K562 (cell line): ENCODE results near the gene NCOA1. TPM values are rescaled to one million over a fixed set of nuclear protein-coding genes. Genes with fewer than 3 reads are reported as not detected.

Experiments used
- ADNP ChIP-seq: fragments of 200-800 bp; sonication (Bioruptor generic); IDR thresholded peaks from 2 replicates; pipeline ENCODE4 v1.6.1; 2016; ENCODE audit warnings: missing genetic modification characterization, missing compliant biosample characterization
- ARID2 ChIP-seq: fragments of 450-650 bp; IDR thresholded peaks from 2 replicates; pipeline ENCODE4 v1.6.1; 2017; ENCODE audit warnings: antibody characterized with exemption, mild to moderate bottlenecking
- CHD2 ChIP-seq: IDR thresholded peaks from 2 replicates; pipeline ENCODE4 v1.6.1; 2011; ENCODE audit warnings: low read depth, low read length
- ESRRA ChIP-seq: fragments of 450-650 bp; IDR thresholded peaks from 2 replicates; pipeline ENCODE4 v1.6.1; 2014; ENCODE audit warnings: low read depth, mild to moderate bottlenecking, moderate library complexity, borderline replicate concordance
- HDAC8 ChIP-seq: fragments of 450-650 bp; IDR thresholded peaks from 2 replicates; pipeline ENCODE4 v1.6.1; 2016; ENCODE audit warnings: mild to moderate bottlenecking, missing genetic modification characterization, moderate library complexity, missing compliant biosample characterization
- HMGN3 ChIP-seq: IDR thresholded peaks from 2 replicates; pipeline ENCODE4 v1.6.1; 2011; ENCODE audit warnings: borderline replicate concordance, low read depth, mild to moderate bottlenecking, mixed read lengths, low read length; ENCODE audit not compliant: insufficient read length; ENCODE audit errors: extremely low read depth
- KDM5B ChIP-seq: fragments of 200-600 bp; sonication (generic); IDR thresholded peaks from 2 replicates; pipeline ENCODE4 v1.6.1; 2012; ENCODE audit warnings: low read depth, mild to moderate bottlenecking, moderate library complexity, low read length, control low read depth, inconsistent platforms; ENCODE audit not compliant: insufficient replicate concordance
- MYC ChIP-seq, 2 experiments: fragments of 250-450 bp in 1 of 2; sonication (Bioruptor Pico) in 1 of 2; IDR thresholded peaks; 2 replicates each; pipeline versions ENCODE4 v1.5.1 to v1.6.1; 2012 to 2021; ENCODE audit warnings: low read depth in 2 of 2, borderline replicate concordance in 1 of 2, improper control_type of control experiment in 1 of 2, low read length in 1 of 2, mild to moderate bottlenecking in 1 of 2, moderate library complexity in 1 of 2
- POLR2H ChIP-seq: IDR thresholded peaks from 2 replicates; pipeline ENCODE4 v1.6.1; 2016; ENCODE audit warnings: missing genetic modification characterization, low read depth, mild to moderate bottlenecking, control low read depth, missing compliant biosample characterization, moderate library complexity
- POU5F1 ChIP-seq: fragments of 150-350 bp; IDR thresholded peaks from 2 replicates; pipeline ENCODE4 v1.6.1; 2014; ENCODE audit warnings: borderline replicate concordance, low read length, low read depth, mild to moderate bottlenecking; ENCODE audit not compliant: partially characterized antibody
- TOE1 ChIP-seq, 2 experiments: fragments of 450-650 bp in 1 of 2; sonication (generic) in 1 of 2; formaldehyde crosslinking in 1 of 2; IDR thresholded peaks; 2 replicates each; pipeline versions ENCODE4 v1.7.1 to v1.8.0; 2016 to 2022; ENCODE audit warnings: borderline replicate concordance in 2 of 2, mild to moderate bottlenecking in 2 of 2, antibody characterized with exemption in 1 of 2, inconsistent platforms in 1 of 2, low read depth in 1 of 2, missing genetic modification reagents in 1 of 2, moderate library complexity in 1 of 2
- XRCC3 ChIP-seq: fragments of 450-650 bp; IDR thresholded peaks from 2 replicates; pipeline ENCODE4 v1.6.1; 2017; ENCODE audit warnings: mild to moderate bottlenecking, moderate library complexity
- ZNF551 ChIP-seq: fragments of 250-450 bp; sonication (Bioruptor Pico); IDR thresholded peaks from 2 replicates; pipeline ENCODE4 v1.5.0; 2021; ENCODE audit warnings: mild to moderate bottlenecking, moderate library complexity
- ZNF583 ChIP-seq: fragments of 250-450 bp; sonication (Bioruptor Pico); IDR thresholded peaks from 2 replicates; pipeline ENCODE4 v1.4.0; 2020
- polyA plus RNA-seq, 8 experiments: library from polyadenylated mRNA; depleted of rRNA in 4 of 8; stranded (reverse) in 5 of 8; unstranded in 3 of 8; fragments of >200 nt; fragmentation: Nextera tagmentation in 2 of 8; fragmentation: Illumina TruSeq in 1 of 8; extraction: Ambion mirVana in 2 of 8; extraction: Trizol in 1 of 8; gene quantifications; 2 replicates each; pipeline versions ENCODE4 v1.2.1 to v1.2.3, GENCODE V29; 2011 to 2014; ENCODE audit warnings: inconsistent platforms in 1 of 8, missing spikeins in 1 of 8
- total RNA-seq, 7 experiments: library from RNA; depleted of rRNA in 6 of 7; stranded (reverse); fragments of >200 nt in 6 of 7; fragmentation: Illumina TruSeq in 2 of 7; extraction: Trizol in 2 of 7; gene quantifications; 2 replicates each; pipeline versions ENCODE4 v1.2.1 to v1.2.3, GENCODE V29; 2011 to 2021; ENCODE audit warnings: low replicate concordance in 1 of 7
- TF ChIP-seq, protein P1 (sequence below): IDR thresholded peaks from 2 replicates; pipeline ENCODE4 v1.6.1; 2016; ENCODE audit warnings: missing genetic modification characterization, missing compliant biosample characterization
- TF ChIP-seq, protein P2 (sequence below): fragments of 450-650 bp; formaldehyde crosslinking; IDR thresholded peaks from 2 replicates; pipeline ENCODE4 v1.4.0; 2020; ENCODE audit warnings: mild to moderate bottlenecking, moderate library complexity
- TF ChIP-seq, protein P3 (sequence below): fragments of 450-650 bp; IDR thresholded peaks from 2 replicates; pipeline ENCODE4 v1.6.1; 2018; ENCODE audit warnings: mild to moderate bottlenecking, low read depth; ENCODE audit not compliant: partially characterized antibody
- TF ChIP-seq, protein P4 (sequence below), 3 experiments: IDR thresholded peaks in 2 of 3; conservative IDR thresholded peaks in 1 of 3; 2 replicates each; pipeline ENCODE4 v1.5.1; 2011 to 2012; ENCODE audit warnings: low read length in 3 of 3, mild to moderate bottlenecking in 3 of 3, control low read depth in 2 of 3, improper control_type of control experiment in 1 of 3, inconsistent platforms in 1 of 3, low read depth in 1 of 3, mixed read lengths in 1 of 3, moderate library complexity in 1 of 3; ENCODE audit not compliant: insufficient read depth in 2 of 3

The NCOA1 gene
- total and polyA plus RNA-seq, 9 of the 15 experiments (the other 6 are each of a cell fraction or from before 2014, with no cell fraction given), result 4.9 to 25.7 (median 17.0) TPM

DNA sequence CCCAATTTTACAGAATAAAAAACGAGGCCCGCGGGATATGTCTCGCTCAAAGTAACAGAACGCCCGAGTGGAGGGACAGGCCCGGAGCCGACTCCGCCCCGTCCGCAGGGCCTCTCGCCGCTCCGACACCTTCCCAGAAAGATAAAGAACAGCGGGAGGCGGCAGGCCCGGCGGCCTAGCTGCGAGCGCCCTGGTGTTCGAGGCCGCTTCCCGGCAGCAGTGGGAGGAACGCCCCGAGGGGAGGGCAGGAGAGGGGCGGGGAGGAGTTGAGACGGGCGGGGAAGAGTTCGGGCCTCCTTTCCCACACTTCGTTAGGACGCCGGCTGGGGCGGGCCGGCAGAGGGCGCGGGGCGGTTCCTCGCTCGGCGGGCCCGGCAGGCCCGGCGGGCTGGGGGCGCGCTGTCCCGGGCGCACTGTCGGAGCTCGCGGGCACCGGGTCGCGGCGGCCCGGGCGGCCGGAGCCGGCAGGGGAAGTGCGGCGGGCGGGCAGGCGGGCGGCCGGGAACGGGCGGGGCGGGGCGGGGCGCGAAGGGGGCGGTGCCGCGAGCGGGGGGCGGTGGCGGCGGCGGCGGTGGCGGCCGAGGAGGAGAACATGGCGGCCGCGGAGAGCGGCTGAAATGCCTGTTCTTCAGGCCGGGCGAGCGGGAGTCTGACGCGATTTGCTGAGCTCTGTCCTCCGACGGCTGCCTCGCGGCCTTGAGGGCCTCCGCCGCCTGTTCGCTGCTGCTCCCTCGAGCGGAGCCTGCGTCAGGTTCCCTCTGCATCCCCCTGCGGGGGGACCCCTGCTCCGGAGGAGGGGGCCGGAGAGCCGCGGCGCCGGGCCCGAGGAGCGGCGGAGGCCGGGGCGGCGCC is at the start of gene NCOA1 (continued):
- TF ChIP-seq POLR2H (tag) (peak; percentile 85), CHD2 (no peak), XRCC3 (no peak), TOE1 (IDR thresholded peaks at IDR 0.05; ENCODE audit: borderline replicate concordance) (0 out of 2 replicates have a peak, but pooled peaks have one; percentile 43), TOE1 (CRISPR knock-in tag; IDR thresholded peaks at IDR 0.05; ENCODE audit: borderline replicate concordance, low read depth) (no peak), KDM5B (peak; percentile 73), POU5F1 (no peak), ZNF583 (CRISPR knock-in tag) (no peak), ZNF551 (CRISPR knock-in tag) (no peak), ADNP (tag) (peak; percentile 89), ARID2 (no peak), MYC (IDR thresholded peaks at IDR 0.05; ENCODE audit: low read depth, low read length) (no peak; the same call in 1 of the 2 replicates), MYC (CRISPR knock-in tag; IDR thresholded peaks at IDR 0.05; ENCODE audit: borderline replicate concordance, low read depth) (no peak), HDAC8 (tag) (no peak), HMGN3 (peak; percentile 97), ESRRA (no peak)
- TF ChIP-seq, protein P1, sequence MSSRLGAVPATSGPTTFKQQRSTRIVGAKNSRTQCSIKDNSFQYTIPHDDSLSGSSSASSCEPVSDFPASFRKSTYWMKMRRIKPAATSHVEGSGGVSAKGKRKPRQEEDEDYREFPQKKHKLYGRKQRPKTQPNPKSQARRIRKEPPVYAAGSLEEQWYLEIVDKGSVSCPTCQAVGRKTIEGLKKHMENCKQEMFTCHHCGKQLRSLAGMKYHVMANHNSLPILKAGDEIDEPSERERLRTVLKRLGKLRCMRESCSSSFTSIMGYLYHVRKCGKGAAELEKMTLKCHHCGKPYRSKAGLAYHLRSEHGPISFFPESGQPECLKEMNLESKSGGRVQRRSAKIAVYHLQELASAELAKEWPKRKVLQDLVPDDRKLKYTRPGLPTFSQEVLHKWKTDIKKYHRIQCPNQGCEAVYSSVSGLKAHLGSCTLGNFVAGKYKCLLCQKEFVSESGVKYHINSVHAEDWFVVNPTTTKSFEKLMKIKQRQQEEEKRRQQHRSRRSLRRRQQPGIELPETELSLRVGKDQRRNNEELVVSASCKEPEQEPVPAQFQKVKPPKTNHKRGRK (tag), result peak; percentile 16; the same call in 1 of the 2 replicates
- TF ChIP-seq, protein P2, sequence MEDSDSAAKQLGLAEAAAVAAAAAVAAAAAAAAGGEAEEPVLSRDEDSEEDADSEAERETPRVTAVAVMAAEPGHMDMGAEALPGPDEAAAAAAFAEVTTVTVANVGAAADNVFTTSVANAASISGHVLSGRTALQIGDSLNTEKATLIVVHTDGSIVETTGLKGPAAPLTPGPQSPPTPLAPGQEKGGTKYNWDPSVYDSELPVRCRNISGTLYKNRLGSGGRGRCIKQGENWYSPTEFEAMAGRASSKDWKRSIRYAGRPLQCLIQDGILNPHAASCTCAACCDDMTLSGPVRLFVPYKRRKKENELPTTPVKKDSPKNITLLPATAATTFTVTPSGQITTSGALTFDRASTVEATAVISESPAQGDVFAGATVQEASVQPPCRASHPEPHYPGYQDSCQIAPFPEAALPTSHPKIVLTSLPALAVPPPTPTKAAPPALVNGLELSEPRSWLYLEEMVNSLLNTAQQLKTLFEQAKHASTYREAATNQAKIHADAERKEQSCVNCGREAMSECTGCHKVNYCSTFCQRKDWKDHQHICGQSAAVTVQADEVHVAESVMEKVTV (CRISPR knock-in tag), result no peak
- TF ChIP-seq, protein P3, sequence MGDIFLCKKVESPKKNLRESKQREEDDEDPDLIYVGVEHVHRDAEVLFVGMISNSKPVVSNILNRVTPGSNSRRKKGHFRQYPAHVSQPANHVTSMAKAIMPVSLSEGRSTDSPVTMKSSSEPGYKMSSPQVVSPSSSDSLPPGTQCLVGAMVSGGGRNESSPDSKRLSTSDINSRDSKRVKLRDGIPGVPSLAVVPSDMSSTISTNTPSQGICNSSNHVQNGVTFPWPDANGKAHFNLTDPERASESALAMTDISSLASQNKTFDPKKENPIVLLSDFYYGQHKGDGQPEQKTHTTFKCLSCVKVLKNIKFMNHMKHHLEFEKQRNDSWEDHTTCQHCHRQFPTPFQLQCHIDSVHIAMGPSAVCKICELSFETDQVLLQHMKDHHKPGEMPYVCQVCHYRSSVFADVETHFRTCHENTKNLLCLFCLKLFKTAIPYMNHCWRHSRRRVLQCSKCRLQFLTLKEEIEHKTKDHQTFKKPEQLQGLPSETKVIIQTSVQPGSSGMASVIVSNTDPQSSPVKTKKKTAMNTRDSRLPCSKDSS, result no peak
- TF ChIP-seq, protein P4, sequence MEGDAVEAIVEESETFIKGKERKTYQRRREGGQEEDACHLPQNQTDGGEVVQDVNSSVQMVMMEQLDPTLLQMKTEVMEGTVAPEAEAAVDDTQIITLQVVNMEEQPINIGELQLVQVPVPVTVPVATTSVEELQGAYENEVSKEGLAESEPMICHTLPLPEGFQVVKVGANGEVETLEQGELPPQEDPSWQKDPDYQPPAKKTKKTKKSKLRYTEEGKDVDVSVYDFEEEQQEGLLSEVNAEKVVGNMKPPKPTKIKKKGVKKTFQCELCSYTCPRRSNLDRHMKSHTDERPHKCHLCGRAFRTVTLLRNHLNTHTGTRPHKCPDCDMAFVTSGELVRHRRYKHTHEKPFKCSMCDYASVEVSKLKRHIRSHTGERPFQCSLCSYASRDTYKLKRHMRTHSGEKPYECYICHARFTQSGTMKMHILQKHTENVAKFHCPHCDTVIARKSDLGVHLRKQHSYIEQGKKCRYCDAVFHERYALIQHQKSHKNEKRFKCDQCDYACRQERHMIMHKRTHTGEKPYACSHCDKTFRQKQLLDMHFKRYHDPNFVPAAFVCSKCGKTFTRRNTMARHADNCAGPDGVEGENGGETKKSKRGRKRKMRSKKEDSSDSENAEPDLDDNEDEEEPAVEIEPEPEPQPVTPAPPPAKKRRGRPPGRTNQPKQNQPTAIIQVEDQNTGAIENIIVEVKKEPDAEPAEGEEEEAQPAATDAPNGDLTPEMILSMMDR (IDR thresholded peaks at IDR 0.05 in 2 of 3, conservative IDR thresholded peaks at IDR 0.05 in 1 of 3; ENCODE audit: insufficient read depth in 2 of 3, low read depth in 1 of 3, low read length in 3 of 3), result peak in 2 of 3 experiments; percentile 8 to 30; a peak in 3 of 6 replicates
